ENCODE results near the gene UCK1.

The UCK1 gene

DNA sequence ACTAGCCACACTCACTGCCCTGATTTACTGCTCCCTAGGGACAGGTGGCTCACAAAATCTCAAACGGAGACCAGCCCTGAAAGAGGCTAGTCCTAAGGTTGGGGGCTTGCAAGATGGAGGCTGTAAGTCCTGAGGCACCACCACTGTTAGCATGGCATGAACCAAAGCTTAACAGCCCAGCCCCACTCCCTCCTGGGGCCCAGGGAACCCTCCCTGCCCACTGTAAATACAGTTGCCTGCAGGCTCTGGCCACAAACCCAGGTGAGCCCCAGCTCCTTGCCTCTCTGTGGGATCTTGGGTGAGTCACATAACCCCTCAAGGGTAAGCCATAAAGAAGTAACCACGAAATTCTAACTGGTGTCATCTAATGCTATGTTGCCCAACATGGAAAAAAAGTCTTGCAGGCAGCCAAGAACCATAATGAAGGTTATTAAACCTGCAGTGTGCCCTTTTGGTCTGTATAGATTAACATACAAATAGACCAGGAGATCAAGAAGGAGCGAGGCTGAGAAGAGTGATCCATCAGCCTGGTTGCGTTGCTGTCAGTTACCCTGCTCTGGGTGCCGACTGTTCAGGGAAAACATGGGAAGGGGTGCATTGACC lies 30.0 kb downstream of the UCK1 start:
- TF ChIP-seq POU2F2 (IDR thresholded peaks at IDR 0.05; ENCODE audit: low read depth, low read length): no peak
- TF ChIP-seq POLR2A (IDR thresholded peaks at IDR 0.05; ENCODE audit: low read depth, low read length): 0 out of 2 replicates have a peak, but pooled peaks have one; percentile 3
- FAIRE-seq (no peak), DNase-seq (ENCODE audit: insufficient read length, low spot score) (no peak)

DNA sequence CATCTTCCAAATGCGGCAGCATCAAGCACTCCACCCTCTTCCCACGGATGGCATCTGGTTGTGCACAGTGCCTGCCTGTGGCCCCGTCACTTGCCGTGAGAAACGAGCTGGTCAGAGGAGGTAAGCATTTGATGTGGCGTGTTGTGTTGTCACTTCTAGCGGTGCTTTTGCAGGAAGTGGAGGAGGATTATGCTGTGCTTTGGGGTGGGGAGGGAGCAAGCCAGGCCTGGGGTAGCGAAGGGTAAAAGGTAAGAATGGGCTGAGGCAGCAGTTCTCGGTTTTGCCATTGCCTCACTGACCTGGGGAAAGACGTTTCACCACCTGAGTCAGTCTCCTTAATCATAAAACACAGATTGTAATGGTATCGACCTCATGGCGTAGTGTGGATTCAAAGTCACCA lies 30.7 kb downstream of the UCK1 start:
- FAIRE-seq (no peak), DNase-seq (ENCODE audit: insufficient read length, low spot score) (no peak)
- TF ChIP-seq POLR2A (IDR thresholded peaks at IDR 0.05; ENCODE audit: low read depth, low read length) (no peak), PAX5 (IDR thresholded peaks at IDR 0.05; ENCODE audit: insufficient read depth, low read length, severe bottlenecking) (no peak), POLR2AphosphoS5 (IDR thresholded peaks at IDR 0.05; ENCODE audit: low read depth, low read length) (no peak; the same call in 1 of the 2 replicates), TAF1 (IDR thresholded peaks at IDR 0.05; ENCODE audit: low read depth, low read length) (no peak), POU2F2 (IDR thresholded peaks at IDR 0.05; ENCODE audit: low read depth, low read length) (no peak), SPI1 (IDR thresholded peaks at IDR 0.05; ENCODE audit: low read depth, low read length) (no peak)

DNA sequence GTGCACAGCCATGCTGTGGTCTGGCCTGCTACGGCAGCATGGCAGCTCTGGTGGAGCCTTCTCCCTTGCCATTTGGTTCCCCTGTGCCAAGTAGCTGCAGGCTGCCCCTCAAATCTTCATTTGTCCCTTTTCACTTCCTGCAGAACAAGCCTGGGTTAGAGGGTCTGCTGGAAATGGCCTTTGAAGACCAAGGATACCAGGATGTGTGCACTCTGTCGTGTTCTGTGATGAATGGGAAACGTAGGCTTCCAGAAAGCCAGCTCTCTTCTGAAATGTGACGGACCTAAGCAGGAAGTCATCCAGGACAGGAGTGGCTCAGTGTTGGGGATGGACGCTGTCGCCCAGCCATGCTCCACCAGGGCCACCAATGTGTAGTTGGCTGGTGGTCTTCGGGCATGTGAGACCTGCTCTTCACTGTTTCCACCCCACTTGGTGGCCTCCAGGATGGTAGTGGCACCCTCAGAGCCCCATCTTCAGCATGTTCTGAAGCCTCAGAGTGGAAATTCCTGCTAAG lies 31.8 kb downstream of the UCK1 start:
- DNase-seq (ENCODE audit: insufficient read length, low spot score) (no peak), FAIRE-seq (no peak)
- TF ChIP-seq TAF1 (IDR thresholded peaks at IDR 0.05; ENCODE audit: low read depth, low read length): no peak
- TF ChIP-seq POLR2A (IDR thresholded peaks at IDR 0.05; ENCODE audit: low read depth, low read length): peak; percentile 40; the same call in 1 of the 2 replicates

DNA sequence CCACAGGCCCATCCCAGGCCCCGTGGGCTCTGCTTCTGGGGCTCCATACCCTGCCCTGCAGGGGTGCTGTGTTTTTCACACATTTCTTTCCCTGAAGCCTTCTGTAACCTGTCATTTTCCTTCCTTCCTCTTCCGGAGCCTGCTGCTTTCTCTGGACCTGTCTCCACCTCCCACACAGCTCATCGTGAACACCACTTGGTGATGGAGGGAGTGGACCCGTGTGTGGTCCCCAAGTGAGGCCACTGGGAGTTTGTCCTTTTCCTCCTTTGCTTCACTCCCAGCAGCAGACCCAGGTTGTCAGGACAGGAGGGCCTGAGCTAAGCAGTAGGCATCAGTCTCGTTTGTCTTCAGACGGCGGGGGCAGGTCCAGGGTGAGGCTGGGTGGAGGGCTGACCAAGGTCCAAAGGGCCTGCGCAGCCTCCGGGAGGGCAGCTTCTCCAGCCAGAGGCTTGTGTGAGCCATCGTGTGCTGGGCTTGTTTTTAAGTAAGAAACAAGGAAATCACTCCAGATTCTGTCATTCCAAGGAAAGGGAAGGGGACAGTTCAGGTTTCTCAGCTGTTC lies 34.1 kb downstream of the UCK1 start:
- TF ChIP-seq TAF1 (IDR thresholded peaks at IDR 0.05; ENCODE audit: low read depth, low read length) (no peak), POU2F2 (IDR thresholded peaks at IDR 0.05; ENCODE audit: low read depth, low read length) (no peak), POLR2A (IDR thresholded peaks at IDR 0.05; ENCODE audit: low read depth, low read length) (no peak), POLR2AphosphoS5 (IDR thresholded peaks at IDR 0.05; ENCODE audit: low read depth, low read length) (no peak), SPI1 (IDR thresholded peaks at IDR 0.05; ENCODE audit: low read depth, low read length) (no peak), PAX5 (IDR thresholded peaks at IDR 0.05; ENCODE audit: insufficient read depth, low read length, severe bottlenecking) (no peak)
- FAIRE-seq (no peak), DNase-seq (ENCODE audit: insufficient read length, low spot score) (no peak)

DNA sequence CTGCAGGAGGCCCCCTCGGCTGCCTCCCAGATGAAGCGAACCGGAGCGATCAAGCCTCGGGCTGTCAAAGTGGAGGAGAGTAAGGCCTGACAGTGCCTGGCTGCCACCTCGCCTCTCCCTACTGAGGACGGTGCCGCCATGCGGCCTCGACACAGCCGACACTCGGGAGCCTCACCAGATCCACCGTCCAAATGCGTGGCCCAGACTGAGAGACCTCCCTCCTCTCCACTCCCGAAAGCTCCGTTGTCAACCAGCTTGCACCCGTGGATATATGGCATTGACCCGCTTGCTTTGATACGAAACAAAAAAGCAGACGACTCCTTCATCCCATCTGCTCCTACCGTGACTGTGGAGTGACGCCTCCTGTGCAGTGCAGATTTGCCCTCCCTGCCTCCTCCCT lies 35.3 kb downstream of the UCK1 start:
- DNase-seq (ENCODE audit: insufficient read length, low spot score) (no peak), FAIRE-seq (no peak)
- no peak for TF ChIP-seq TAF1 (IDR thresholded peaks at IDR 0.05; ENCODE audit: low read depth, low read length)
- TF ChIP-seq POU2F2 (IDR thresholded peaks at IDR 0.05; ENCODE audit: low read depth, low read length): no peak
- no peak for TF ChIP-seq POLR2A (IDR thresholded peaks at IDR 0.05; ENCODE audit: low read depth, low read length)
- TF ChIP-seq POLR2AphosphoS5 (IDR thresholded peaks at IDR 0.05; ENCODE audit: low read depth, low read length): no peak
- no peak for TF ChIP-seq PAX5 (IDR thresholded peaks at IDR 0.05; ENCODE audit: insufficient read depth, low read length, severe bottlenecking)
- TF ChIP-seq SPI1 (IDR thresholded peaks at IDR 0.05; ENCODE audit: low read depth, low read length): no peak

DNA sequence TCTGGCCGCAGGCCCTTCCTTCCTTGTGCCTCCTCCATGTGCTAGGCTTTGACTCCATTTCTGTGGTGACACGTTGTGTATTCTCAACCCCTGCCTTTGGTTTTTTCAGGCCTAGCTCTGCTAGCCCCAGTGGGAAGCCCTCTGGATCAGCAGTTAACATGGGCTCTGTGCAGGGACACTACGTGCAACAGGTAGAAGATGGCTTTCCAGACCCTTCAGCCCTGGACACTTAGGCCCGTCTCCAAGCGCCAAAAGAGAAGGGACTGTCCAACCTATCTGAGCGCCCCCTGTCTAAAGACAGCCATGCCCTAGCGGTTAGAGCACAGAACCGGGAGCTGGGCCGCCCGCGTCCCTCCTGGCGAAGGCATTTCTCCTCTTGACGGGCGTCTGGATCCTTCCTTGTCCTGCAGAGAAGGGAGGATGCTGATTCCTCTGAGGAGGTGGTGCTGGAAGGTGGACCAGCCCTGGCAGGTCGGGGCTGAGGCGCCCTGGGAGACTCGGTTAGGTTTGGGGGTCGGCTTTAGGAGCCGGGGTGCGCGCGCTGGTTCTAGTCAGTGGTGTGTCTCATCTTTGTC lies 36.7 kb downstream of the UCK1 start:
- FAIRE-seq (no peak), DNase-seq (ENCODE audit: insufficient read length, low spot score) (no peak)
- TF ChIP-seq POU2F2 (IDR thresholded peaks at IDR 0.05; ENCODE audit: low read depth, low read length): no peak
- TF ChIP-seq POLR2AphosphoS5 (IDR thresholded peaks at IDR 0.05; ENCODE audit: low read depth, low read length): no peak
- TF ChIP-seq PAX5 (IDR thresholded peaks at IDR 0.05; ENCODE audit: insufficient read depth, low read length, severe bottlenecking): no peak
- no peak for TF ChIP-seq SPI1 (IDR thresholded peaks at IDR 0.05; ENCODE audit: low read depth, low read length)
- no peak for TF ChIP-seq TAF1 (IDR thresholded peaks at IDR 0.05; ENCODE audit: low read depth, low read length)
- no peak for TF ChIP-seq POLR2A (IDR thresholded peaks at IDR 0.05; ENCODE audit: low read depth, low read length)

DNA sequence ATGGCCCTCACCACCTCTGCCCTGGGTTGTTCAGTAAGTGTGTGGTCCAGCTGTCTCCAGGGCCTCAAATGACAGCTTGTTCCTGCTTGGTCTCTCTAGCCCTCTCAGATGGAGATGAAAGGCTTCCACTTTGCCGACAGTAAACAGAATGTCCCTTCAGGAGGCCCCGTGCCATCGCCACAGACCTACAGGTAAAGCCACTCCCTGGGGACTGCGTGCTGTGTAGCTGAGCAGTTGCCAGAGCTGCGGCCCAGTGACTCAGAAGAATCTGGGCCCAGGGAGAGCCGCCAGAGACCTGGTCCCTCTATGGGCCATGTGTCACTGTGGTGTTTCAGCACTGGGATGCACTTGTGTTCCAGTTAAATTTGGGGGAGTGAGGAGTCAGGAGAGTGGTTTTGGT lies 39.0 kb downstream of the UCK1 start:
- TF ChIP-seq TAF1 (IDR thresholded peaks at IDR 0.05; ENCODE audit: low read depth, low read length) (no peak), PAX5 (IDR thresholded peaks at IDR 0.05; ENCODE audit: insufficient read depth, low read length, severe bottlenecking) (no peak), POU2F2 (IDR thresholded peaks at IDR 0.05; ENCODE audit: low read depth, low read length) (no peak), POLR2A (IDR thresholded peaks at IDR 0.05; ENCODE audit: low read depth, low read length) (no peak), SPI1 (IDR thresholded peaks at IDR 0.05; ENCODE audit: low read depth, low read length) (no peak), POLR2AphosphoS5 (IDR thresholded peaks at IDR 0.05; ENCODE audit: low read depth, low read length) (no peak)
- DNase-seq (ENCODE audit: insufficient read length, low spot score) (no peak), FAIRE-seq (no peak)

DNA sequence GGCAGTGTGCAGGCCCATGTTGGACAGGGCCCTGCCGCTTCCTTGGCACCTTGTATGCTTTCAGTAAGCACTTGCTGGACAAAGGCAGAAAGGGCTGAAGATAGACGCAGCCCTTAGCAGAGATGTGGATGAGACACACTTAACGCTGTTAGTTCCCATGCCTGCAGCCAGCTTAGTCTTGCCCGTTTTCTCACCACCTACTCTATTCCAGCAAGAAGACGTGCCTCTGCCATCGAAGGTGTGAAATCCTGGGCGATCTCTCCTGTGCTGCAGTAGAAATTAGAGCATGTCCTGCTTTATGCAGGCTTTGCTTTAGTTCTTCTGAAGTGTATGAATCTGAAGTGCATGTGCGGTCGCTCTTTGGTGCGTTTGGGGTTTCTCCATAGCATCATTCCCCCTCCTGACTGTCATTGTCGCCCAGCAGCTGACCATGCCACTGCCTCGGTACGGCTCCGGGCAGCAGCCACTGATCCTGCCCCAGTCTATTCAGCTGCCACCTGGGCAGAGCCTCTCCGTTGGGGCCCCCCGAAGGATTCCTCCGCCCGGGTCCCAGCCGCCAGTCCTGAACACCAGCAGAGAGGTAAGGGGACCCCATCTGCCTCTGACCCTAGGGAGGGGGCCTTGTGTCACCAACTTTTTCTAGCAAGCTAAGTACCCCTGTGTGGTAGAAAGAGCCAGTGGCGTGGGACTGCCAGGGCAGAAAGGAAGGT lies 39.9 kb downstream of the UCK1 start:
- TF ChIP-seq POLR2AphosphoS5 (IDR thresholded peaks at IDR 0.05; ENCODE audit: low read depth, low read length): no peak
- no peak for TF ChIP-seq POLR2A (IDR thresholded peaks at IDR 0.05; ENCODE audit: low read depth, low read length)
- TF ChIP-seq PAX5 (IDR thresholded peaks at IDR 0.05; ENCODE audit: insufficient read depth, low read length, severe bottlenecking): no peak
- no peak for TF ChIP-seq POU2F2 (IDR thresholded peaks at IDR 0.05; ENCODE audit: low read depth, low read length)
- no peak for TF ChIP-seq TAF1 (IDR thresholded peaks at IDR 0.05; ENCODE audit: low read depth, low read length)
- no peak for TF ChIP-seq SPI1 (IDR thresholded peaks at IDR 0.05; ENCODE audit: low read depth, low read length)
- FAIRE-seq (no peak), DNase-seq (ENCODE audit: insufficient read length, low spot score) (no peak)

DNA sequence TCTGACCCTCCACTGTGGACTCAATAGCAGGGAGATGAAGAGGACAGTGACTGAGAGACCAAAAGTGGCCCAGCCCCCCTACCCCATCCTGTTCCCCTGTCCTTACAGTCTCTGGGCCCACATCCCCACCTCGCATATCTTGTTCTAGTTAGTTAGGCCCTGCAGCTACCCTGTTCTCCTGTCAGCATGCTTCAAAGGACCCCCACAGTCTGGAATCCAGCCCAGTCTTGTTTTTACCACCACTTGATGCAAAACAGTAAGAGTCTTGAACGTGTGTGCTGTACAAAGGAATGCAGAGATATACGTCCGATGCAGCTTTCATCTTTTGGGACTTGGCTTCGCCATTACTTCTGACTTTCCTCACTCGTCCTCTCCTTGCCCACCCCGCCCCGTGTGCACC lies 40.5 kb downstream of the UCK1 start:
- TF ChIP-seq PAX5 (IDR thresholded peaks at IDR 0.05; ENCODE audit: insufficient read depth, low read length, severe bottlenecking) (no peak), POLR2A (IDR thresholded peaks at IDR 0.05; ENCODE audit: low read depth, low read length) (no peak), SPI1 (IDR thresholded peaks at IDR 0.05; ENCODE audit: low read depth, low read length) (no peak), POU2F2 (IDR thresholded peaks at IDR 0.05; ENCODE audit: low read depth, low read length) (no peak), POLR2AphosphoS5 (IDR thresholded peaks at IDR 0.05; ENCODE audit: low read depth, low read length) (no peak), TAF1 (IDR thresholded peaks at IDR 0.05; ENCODE audit: low read depth, low read length) (no peak)
- no peak for DNase-seq (ENCODE audit: insufficient read length, low spot score)
- no peak for FAIRE-seq

All from GM12891 (cell line).